H1 (cell line): ENCODE data around the gene PGAP2. TPM values are rescaled to one million over a fixed set of nuclear protein-coding genes. Genes with fewer than 3 reads are reported as not detected.

ENCODE experiments used
- CBX5 ChIP-seq: fragments of 300-800, 300-1000 bp; sonication (generic); IDR thresholded peaks from 2 replicates; pipeline ENCODE4 v1.7.1; 2016; ENCODE audit warnings: antibody characterized with exemption, low read length, low read depth
- CHD1 ChIP-seq: IDR thresholded peaks from 2 replicates; pipeline ENCODE4 v1.6.1; 2012; ENCODE audit warnings: low read depth, low read length, improper control_type of control experiment
- GTF2F1 ChIP-seq: IDR thresholded peaks from 2 replicates; pipeline ENCODE4 v1.6.1; 2012; ENCODE audit warnings: low read depth, low read length, improper control_type of control experiment, borderline replicate concordance
- PHF8 ChIP-seq: fragments of 200-600 bp; sonication (generic); conservative IDR thresholded peaks from 2 replicates; pipeline ENCODE4 v1.7.1; 2012; ENCODE audit warnings: low read depth, mild to moderate bottlenecking, inconsistent platforms, low read length, moderate library complexity
- RBBP5 ChIP-seq: IDR thresholded peaks from 2 replicates; pipeline ENCODE4 v1.7.1; 2012; ENCODE audit warnings: low read depth, mild to moderate bottlenecking, inconsistent platforms, low read length, moderate library complexity, borderline replicate concordance
- TAF1 ChIP-seq: IDR thresholded peaks from 2 replicates; pipeline ENCODE4 v1.6.1; 2011; ENCODE audit warnings: mild to moderate bottlenecking, low read depth, low read length
- TAF7 ChIP-seq: optimal IDR thresholded peaks from 2 replicates; pipeline ENCODE3; 2011; ENCODE audit warnings: low read depth, mild to moderate bottlenecking, inconsistent platforms, low read length, moderate library complexity, borderline replicate concordance
- polyA plus RNA-seq, 7 experiments: library from polyadenylated mRNA; depleted of rRNA in 3 of 7; stranded (reverse) in 5 of 7; unstranded in 2 of 7; fragments of >200 nt in 5 of 7; fragments of 200-250 nt in 2 of 7; gene quantifications; 1 replicate in 5 of 7; 2 replicates in 1 of 7; 4 replicates in 1 of 7; pipeline versions ENCODE4 v1.2.1 to v1.2.3, GENCODE V29; 2011 to 2013; ENCODE audit warnings: missing spikeins in 2 of 7, mixed read lengths in 2 of 7
- total RNA-seq: library from RNA; stranded (reverse); fragmentation: NEBNext Ultra II Directional; extraction: Animal tissue kit (Norgen Biotek cat#: 25700); gene quantifications from 2 replicates; pipeline ENCODE4 v1.2.1, GENCODE V29; 2021
- TF ChIP-seq, protein P1 (sequence below): IDR thresholded peaks from 2 replicates; pipeline ENCODE4 v1.6.1; 2011; ENCODE audit warnings: low read length, improper control_type of control experiment

The PGAP2 gene
- total and polyA plus RNA-seq, 2 of the 8 experiments (the other 6 are each of a cell fraction or from before 2014, with no cell fraction given) = 56.5 to 106 TPM

- TF ChIP-seq, protein P1, sequence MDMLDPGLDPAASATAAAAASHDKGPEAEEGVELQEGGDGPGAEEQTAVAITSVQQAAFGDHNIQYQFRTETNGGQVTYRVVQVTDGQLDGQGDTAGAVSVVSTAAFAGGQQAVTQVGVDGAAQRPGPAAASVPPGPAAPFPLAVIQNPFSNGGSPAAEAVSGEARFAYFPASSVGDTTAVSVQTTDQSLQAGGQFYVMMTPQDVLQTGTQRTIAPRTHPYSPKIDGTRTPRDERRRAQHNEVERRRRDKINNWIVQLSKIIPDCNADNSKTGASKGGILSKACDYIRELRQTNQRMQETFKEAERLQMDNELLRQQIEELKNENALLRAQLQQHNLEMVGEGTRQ = no peak
- TF ChIP-seq RBBP5 (no peak), PHF8 (no peak), CBX5 (no peak), TAF1 (no peak), GTF2F1 (no peak), TAF7 (no peak), CHD1 (no peak)
These were observed 57.2 kb downstream of the PGAP2 start (continued) for GRCh38 chr11:3865388-3866193.
